Muscle layer of duodenum (tissue), 2 donors: Measurements from ENCODE around the gene PRLH.

Experiments
- H3K27ac ChIP-seq: one replicate; pipeline ENCODE4 v1.7.0; 2013; ENCODE audit warnings: mild to moderate bottlenecking, low read length
- H3K27me3 ChIP-seq: one replicate; pipeline ENCODE4 v1.7.0; 2013; ENCODE audit warnings: low read depth, mild to moderate bottlenecking, control low read depth, low read length
- H3K36me3 ChIP-seq, 2 donors: one replicate each; pipeline ENCODE4 v1.7.0; 2013; ENCODE audit warnings: low read length in 2 of 2, control low read depth in 1 of 2, mild to moderate bottlenecking in 1 of 2; ENCODE audit not compliant: insufficient read depth in 2 of 2, control insufficient read depth in 1 of 2
- H3K4me1 ChIP-seq, 2 donors: one replicate each; pipeline ENCODE4 v1.7.0; 2013; ENCODE audit warnings: low read length in 2 of 2, mild to moderate bottlenecking in 2 of 2, control low read depth in 1 of 2, moderate library complexity in 1 of 2; ENCODE audit not compliant: insufficient read depth in 2 of 2, control insufficient read depth in 1 of 2
- H3K4me3 ChIP-seq, 2 donors: one replicate each; pipeline ENCODE4 v1.7.0; 2013; ENCODE audit warnings: low read length in 2 of 2, low read depth in 1 of 2, mild to moderate bottlenecking in 1 of 2
- H3K9me3 ChIP-seq, 2 donors: one replicate each; pipeline ENCODE4 v1.7.0; 2013; ENCODE audit warnings: low read length in 2 of 2, control low read depth in 1 of 2, mild to moderate bottlenecking in 1 of 2; ENCODE audit not compliant: control insufficient read depth in 1 of 2
- donor health status: healthy.

PRLH gene

GRCh38 chr2:237566401-237567235, at the start of gene PRLH:
Gene PRLH (plus strand): TSS chr2:237566574. CDS start chr2:237566574, 0 bp downstream.
- no peaks in the 10 kb centered on the region for H3K27me3 ChIP-seq
- no peak within 1 kb of the TSS for H3K4me3 ChIP-seq
- no peak within 1 kb of the TSS for H3K27ac ChIP-seq

GRCh38 chr2:237517163-237517562, 49.2 kb upstream of the PRLH start:
- Histone ChIP-seq H3K9me3 (no peaks in the 10 kb centered on the region), H3K36me3 (no peaks in the 10 kb centered on the region), H3K4me3 (no peak overlapping the region)

More at GRCh38 chr2:237566401-237567235, at the start of gene PRLH:
- Histone ChIP-seq H3K36me3 (no peaks in the 10 kb centered on the region), H3K4me1 (no peaks in the 10 kb centered on the region), H3K9me3 (no peaks in the 10 kb centered on the region)

GRCh38 chr2:237517990-237518389, 48.4 kb upstream of the PRLH start:
- Histone ChIP-seq H3K36me3 (no peaks in the 10 kb centered on the region), H3K4me1 (peaks cover 0 to 8% of the 10 kb centered on the region in 2 donors), H3K27me3 (no peaks in the 10 kb centered on the region), H3K27ac (no peak overlapping the region), H3K9me3 (no peaks in the 10 kb centered on the region), H3K4me3 (no peak overlapping the region)

More at GRCh38 chr2:237517163-237517562, 49.2 kb upstream of the PRLH start:
- H3K27me3 ChIP-seq = no peaks in the 10 kb centered on the region
- H3K27ac ChIP-seq = no peak overlapping the region
- peaks cover 0 to 9% of the 10 kb centered on the region in 2 donors for H3K4me1 ChIP-seq

- no peaks in the 10 kb centered on the region for H3K27me3 ChIP-seq
- H3K27ac ChIP-seq = no peak overlapping the region
- H3K36me3 ChIP-seq = no peaks in the 10 kb centered on the region
- no peaks in the 10 kb centered on the region for H3K9me3 ChIP-seq
- no peaks in the 10 kb centered on the region for H3K4me1 ChIP-seq
- H3K4me3 ChIP-seq = no peak overlapping the region
These were observed 46.7 kb upstream of the PRLH start for GRCh38 chr2:237519506-237520245.

- Histone ChIP-seq H3K4me3 (no peak overlapping the region), H3K4me1 (no peaks in the 10 kb centered on the region), H3K36me3 (no peaks in the 10 kb centered on the region), H3K27ac (no peak overlapping the region), H3K9me3 (no peaks in the 10 kb centered on the region), H3K27me3 (no peaks in the 10 kb centered on the region)
These were observed 46.1 kb upstream of the PRLH start for GRCh38 chr2:237520290-237520689.

- no peaks in the 10 kb centered on the region for H3K4me1 ChIP-seq
- H3K36me3 ChIP-seq = no peaks in the 10 kb centered on the region
- no peak overlapping the region for H3K27ac ChIP-seq
- no peak overlapping the region for H3K4me3 ChIP-seq
- H3K9me3 ChIP-seq = no peaks in the 10 kb centered on the region
- H3K27me3 ChIP-seq = no peaks in the 10 kb centered on the region
These were observed 41.7 kb upstream of the PRLH start for GRCh38 chr2:237524631-237525030.

GRCh38 chr2:237525559-237526157, 40.7 kb upstream of the PRLH start:
- H3K4me1 ChIP-seq = no peaks in the 10 kb centered on the region
- H3K9me3 ChIP-seq = no peaks in the 10 kb centered on the region
- H3K36me3 ChIP-seq = no peaks in the 10 kb centered on the region
- no peak overlapping the region for H3K27ac ChIP-seq
- H3K27me3 ChIP-seq = no peaks in the 10 kb centered on the region
- H3K4me3 ChIP-seq = no peak overlapping the region

- Histone ChIP-seq H3K36me3 (no peaks in the 10 kb centered on the region), H3K27ac (no peak overlapping the region), H3K9me3 (no peaks in the 10 kb centered on the region), H3K4me3 (no peak overlapping the region), H3K4me1 (no peaks in the 10 kb centered on the region), H3K27me3 (no peaks in the 10 kb centered on the region)
These were observed 39.1 kb upstream of the PRLH start for GRCh38 chr2:237527233-237527632.

- Histone ChIP-seq H3K36me3 (no peaks in the 10 kb centered on the region), H3K9me3 (no peaks in the 10 kb centered on the region), H3K4me3 (no peak overlapping the region), H3K27ac (no peak overlapping the region), H3K4me1 (no peaks in the 10 kb centered on the region), H3K27me3 (no peaks in the 10 kb centered on the region)
These were observed 38.6 kb upstream of the PRLH start for GRCh38 chr2:237527766-237528165.

GRCh38 chr2:237529452-237530402, 36.6 kb upstream of the PRLH start:
- no peaks in the 10 kb centered on the region for H3K4me1 ChIP-seq
- no peak overlapping the region for H3K27ac ChIP-seq
- H3K9me3 ChIP-seq = no peaks in the 10 kb centered on the region
- H3K4me3 ChIP-seq = no peak overlapping the region
- no peaks in the 10 kb centered on the region for H3K36me3 ChIP-seq
- H3K27me3 ChIP-seq = no peaks in the 10 kb centered on the region
